Activated T-cell treated with anti-CD3 and anti-CD28 coated beads for 48 hours (primary cell): Measurements from ENCODE around the gene TMEM45A.
"Not testable (repeated sequence)": the region's sequence is repeated elsewhere in the genome, so short reads cannot be mapped to it uniquely, and the experiment has no call there.

Experiments
- DNase-seq: peaks from one replicate; pipeline ENCODE4 v3.0.0-alpha.2; 2020; ENCODE audit warnings: low read depth

Gene TMEM45A

DNA sequence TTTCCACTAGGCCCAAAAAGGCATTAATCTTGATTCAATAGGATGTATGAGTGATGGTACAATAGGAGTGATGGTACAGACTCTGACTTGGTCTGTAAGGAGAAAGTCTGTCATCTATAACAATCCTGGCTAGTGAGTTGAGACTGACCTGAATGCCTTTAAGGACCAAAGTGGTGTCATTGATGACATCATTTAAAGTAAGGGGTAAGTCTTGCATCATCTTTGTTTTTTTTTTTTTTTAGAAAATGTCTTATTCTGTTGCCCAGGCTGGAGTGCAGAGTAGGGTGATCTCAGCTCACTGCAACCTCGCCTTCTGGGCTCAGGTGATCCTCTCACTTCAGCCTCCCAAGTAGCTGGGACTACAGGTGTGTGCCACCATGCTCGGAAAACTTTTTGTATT is 5.6 kb upstream of the TMEM45A start:
- no peak for DNase-seq

DNA sequence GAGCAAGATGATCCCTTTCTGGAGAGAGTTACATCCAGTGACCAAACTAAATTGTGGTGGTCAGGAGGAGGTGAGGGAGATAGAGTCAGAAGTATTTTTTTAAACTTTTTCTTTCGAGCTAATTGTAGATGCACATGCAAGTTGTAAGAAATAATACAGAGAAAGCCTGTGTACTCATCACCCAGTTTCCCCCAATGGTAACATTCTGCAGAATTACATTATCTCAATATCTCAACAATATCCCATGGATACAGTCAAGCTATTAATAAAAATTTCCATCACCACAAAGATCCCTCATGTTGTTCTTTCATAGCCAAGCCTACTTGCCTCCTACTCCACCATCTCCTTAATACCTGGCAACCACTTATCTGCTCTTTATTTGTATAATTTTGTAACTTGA is 3.3 kb upstream of the TMEM45A start:
- no peak for DNase-seq

DNA sequence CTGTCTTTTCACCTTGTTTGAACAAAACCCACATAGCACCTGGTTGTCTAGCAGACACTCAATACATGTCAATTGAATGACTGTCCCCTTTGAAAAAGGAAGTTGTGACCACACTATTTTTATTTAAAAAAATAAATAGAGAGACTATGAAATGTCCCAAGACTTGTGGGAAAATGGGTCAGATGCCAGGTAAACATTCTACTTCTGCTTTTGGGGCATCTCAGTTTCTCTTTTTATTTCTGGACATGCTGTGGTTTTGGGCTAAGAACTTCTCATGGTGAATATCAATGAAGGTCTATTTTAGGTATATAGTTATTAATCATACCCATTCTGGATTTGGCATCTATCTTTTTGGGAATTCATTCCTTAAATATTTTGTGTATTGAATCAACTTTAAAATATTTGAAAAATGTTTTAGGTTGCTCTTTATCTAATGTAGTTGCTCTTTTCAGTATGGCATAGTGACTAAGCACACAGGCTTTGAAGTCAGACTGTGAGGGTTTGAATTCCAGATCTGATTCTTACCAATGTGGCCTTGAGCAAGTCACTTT is 4.4 kb downstream of the TMEM45A start:
- DNase-seq, result no peak

DNA sequence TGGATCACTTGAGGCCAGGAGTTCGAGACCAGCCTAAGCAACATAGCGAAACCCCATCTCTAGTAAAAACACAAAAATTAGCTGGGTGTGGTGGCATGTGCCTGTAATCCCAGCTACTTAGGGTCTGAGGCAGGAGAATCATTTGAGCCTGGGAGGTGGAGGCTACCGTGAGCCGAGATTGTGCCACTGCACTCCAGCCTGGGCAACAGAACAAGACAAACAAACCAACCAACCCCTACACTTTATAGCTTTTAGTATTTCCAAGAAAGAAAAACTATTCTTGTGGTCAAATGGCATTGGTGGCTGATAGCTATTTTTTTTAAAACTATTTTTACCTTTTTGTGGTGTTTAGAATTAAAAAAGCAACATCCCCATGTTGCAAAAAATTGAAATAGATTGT is 7.2 kb downstream of the TMEM45A start:
- no peak for DNase-seq

DNA sequence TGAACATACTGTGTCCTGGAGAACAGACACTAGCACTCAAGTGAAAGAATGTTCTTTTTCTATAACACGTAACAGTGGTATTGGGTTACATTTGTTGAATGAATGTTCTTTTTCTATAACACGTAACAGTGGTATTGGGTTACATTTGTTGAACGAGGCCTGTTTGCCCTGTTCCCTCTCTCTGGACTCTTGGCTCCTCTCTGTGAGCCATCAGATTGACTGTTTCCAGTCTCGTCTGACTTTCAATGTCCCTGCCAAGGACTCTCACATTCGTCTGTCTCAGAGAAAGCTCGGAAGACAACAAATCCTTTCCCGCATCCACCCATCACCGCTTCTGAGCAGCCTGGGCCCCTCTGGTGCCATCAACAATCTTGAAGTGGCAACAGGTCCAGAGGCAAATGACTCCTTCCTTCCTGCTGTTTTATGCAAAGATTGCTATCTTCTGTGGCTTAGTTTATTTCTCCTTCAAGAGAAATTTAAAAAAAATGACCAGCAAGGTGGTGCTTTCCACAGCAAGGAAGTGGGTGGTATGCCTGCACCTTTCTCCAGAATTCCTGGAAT is 8.0 kb downstream of the TMEM45A start:
- DNase-seq, result no peak

DNA sequence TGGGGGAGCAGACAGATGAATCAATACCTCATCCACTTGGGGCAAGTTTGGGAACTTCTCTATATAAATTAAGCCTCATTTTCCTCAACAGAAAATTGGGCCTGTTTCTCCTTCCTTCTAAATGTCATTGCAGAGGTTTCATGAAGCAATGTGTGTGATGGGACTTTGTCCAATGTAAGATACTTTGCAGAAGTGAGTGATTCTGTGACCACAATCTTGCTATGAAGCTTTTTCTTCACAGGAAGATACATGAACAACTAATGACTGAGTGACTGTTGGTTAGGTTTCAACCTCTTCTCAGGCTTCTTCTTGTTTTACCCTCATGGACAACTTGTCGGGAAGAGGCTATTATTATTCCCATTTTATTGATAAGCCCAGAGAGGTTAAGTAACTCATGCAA is 11.0 kb downstream of the TMEM45A start:
- DNase-seq, result no peak

DNA sequence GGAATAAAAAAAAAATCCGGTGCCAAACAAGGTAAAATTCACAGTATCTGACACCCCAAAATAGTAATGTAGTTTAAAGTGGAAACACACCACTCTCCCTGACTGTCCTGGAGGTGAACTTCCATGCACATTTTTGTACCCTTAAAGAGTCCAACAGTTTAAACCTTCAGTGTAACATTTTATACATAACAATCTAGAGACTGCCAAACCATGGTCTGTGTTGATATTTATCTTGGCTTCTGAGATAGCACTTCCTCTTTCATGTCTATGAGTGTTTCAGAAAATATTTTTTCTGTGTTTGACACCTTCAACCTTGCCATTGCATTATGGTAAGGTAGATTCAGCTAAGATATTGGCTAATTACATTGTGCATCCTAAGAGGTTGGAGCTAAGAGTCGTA is 13.9 kb downstream of the TMEM45A start:
- DNase-seq, result no peak

DNA sequence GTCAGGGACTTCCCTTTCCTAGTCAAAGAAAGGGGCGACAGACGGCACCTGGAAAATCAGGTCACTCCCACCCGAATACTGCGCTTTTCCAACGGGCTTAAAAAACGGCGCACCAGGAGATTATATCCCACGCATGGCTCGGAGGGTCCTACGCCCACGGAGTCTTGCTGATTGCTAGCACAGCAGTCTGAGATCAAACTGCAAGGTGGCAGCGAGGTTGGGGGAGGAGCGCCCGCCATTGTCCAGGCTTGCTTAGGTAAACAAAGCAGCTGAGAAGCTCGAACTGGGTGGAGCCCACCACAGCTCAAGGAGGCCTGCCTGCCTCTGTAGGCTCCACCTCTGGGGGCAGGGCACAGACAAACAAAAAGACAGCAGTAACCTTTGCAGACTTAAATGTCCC is 17.4 kb downstream of the TMEM45A start:
- DNase-seq, result not testable (repeated sequence)

DNA sequence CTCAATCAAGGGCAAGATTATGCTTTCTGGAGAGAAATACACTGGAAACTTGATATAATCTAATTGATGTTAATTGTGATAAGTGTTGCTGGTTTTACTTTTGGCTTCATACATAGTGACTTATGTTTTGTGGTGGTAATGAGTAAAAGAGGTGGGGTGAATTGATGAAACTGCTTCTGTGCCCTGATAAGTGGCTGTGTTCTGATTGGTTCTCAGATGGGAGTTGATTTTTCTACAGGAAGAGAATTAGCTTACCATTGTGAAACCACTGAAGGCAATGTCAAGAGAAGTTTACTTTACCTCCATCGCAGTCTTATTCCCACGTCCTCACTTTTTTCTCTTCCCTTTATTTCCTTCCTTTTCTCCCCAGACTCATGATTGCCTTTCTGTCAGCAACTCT is 23.8 kb downstream of the TMEM45A start:
- no peak for DNase-seq

DNA sequence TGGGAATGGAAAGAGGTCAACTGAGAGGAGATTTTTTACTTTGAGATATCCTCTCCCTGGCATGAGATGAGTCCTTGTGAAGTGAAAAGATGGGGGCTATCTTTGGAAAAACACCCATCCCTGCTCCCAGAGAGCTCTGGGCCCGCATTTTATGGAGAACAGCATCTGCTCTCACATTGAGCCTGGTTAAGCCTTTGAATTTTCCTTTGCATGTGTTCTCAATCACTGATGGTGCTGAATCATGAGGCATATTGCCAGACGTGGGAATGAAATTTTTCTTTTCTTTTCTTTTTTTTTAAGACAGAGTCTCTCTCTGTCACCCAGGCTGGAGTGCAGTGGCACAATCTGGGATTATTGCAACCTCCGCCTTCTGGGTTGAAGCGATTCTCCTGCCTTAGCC is 24.4 kb downstream of the TMEM45A start:
- no peak for DNase-seq

DNA sequence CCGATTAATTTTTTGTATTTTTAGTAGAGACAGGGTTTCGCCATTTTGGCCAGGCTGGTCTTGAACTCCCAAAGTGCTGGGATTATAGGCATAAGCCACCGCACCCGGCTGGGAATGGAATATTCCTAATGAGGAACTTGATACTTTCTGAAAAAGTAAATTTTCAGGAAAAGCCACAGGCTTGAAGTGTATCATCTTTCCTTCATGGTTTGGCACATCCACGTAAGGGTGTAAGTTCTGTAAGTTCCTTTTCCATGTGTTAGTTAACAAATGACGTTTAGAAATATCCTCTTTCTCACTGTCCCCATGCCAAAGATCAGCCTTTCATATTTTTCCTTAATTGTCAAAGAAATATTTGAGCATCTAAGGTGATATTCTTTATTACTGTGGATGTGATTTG is 24.9 kb downstream of the TMEM45A start:
- DNase-seq, result no peak

DNA sequence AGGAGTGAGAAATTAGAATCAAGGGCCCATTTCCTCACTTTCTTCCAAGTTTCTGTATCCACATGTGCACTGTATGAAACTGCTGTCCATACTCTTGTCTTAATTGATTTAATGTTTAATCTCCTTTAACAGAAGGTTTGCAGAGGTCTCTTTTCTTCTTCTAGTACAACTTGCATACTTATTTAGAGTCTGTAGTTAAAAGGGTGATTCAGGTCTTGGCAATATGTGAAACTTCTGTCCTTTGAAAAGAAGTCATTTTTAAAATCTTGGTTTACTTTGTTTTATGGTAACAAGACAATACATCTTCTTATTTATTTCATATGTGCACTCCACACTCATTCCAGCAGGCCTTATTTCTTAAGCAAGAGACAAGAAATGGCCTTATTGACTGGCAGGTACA is 25.8 kb downstream of the TMEM45A start:
- DNase-seq, result no peak

DNA sequence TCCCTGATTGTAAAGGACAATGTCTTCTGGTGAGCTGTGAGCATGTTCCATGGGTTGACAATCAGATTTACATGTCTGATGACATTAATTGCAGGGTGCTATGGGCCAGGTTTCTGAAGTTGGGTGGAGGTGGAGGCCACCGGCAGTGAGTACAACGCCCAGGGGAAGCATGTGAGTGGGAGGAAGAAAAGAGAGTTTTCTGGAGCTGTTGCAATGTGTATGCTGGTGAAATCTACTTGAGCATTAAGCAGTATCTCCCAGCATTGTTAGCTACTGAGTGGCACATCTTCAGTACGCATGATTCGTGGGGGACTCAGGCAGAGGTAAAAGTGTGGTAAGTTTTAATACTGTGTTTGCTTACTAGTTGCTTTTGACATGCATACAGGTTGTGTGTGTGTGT is 26.6 kb downstream of the TMEM45A start:
- no peak for DNase-seq

DNA sequence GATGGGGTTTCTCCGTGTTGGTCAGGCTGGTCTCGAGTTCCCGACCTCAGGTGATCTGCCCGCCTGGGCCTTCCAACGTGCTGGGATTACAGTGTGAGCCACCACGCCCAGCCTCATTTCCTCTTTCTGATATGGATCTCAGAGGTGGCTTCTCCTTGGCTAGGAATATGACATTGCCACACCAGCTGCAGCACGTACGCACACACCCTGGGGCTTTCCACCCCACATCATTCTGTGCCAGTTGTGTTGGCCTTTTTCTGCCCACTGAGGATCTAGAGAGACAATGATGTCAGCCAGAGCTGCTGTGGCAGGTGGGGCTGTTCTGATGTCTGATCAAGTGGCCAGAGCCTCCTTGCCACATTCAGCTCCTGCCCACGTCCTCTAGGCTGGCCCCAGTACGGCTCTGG is 29.0 kb downstream of the TMEM45A start:
- DNase-seq, result no peak

DNA sequence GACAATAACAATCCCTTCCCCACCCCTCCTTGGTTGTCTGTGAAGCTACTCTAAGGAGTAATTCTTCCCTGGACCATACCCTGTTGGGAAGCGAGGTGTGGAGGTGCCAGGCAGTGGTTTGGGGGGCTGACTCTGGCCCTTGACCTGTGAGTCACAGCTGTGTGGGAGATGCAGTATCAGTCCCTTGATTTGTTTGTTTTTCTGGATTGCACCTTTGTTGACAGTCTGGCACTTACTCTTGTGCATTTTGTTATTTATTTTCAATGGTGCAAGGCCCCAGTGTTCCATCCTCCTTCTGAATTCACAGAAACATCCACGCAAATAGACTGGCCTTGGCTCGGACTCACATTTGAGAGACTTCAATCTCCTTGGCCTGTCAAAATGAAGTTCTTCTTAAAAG is 29.7 kb downstream of the TMEM45A start:
- no peak for DNase-seq

DNA sequence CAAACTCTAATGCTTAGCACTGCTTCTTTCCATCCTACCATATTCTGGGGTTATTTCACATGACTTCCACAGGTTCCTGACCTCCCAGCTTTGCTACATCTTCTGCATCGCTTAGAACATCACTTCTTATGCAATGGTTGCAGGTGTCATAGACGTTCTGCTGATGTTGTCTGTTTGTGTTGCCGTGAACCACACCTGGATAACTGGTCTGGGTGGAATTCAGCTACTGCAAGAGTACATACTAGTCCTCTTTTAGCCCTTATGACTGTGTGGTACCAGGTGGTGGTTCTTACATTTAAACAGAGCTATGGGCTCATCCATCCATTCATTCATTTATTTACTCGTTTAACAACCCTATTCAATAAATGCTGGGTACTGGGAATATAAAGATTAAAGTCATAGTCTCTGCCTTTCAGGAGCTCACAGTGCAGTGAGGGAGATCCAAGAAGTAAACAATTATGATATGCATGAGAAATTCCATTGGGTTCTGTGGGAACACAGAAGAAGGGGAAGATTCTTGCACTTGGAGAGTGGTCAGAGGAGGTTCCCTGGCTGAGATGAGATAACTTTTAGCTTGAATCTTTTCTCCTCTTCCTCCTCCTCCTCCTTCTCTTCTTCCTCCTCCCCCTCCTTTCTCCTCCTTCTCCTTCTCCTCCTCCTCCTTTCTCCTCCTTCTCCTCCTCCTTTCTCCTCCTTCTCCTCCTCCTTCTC is 30.8 kb downstream of the TMEM45A start:
- no peak for DNase-seq

DNA sequence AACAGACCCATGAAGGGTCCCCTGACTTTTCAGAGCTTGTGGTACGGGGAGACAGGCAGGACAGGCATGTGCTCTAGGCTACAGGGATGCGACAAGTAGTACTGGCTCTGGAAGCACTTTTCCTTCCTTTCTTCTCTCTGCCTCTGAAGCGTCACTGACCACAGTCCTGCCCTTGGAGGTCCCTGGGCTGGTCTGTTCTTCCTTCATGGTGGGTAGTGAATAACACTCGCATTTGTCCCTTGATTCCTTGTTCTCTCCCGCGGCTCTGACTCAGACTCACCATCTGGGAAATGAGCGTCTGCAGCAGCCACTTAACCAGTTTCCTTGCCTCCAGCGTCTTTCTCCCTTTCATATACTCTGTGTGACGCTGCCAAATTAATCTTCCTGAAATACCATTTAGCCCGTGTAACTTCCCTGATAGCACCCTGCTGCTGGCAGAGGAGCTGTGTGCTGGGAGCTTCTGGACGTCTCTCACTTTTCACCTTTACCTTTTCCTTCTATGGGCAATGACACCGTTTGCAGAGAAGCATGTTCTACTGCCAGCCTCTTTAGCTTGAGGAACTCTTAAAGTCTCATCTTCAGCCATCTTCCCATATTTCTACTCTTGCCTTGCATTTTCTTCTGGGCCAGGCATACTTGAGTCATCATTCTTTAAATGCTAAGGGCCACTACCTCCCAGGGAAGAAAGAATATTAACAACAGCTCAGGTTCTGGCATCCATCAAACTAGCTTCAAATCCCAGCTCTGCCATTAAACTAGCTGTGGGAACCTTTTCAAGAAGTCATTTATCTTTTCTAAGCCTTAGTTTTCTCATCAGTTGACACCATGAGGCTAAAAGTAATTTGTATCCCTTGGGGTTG is 33.6 kb downstream of the TMEM45A start:
- DNase-seq, result no peak

DNA sequence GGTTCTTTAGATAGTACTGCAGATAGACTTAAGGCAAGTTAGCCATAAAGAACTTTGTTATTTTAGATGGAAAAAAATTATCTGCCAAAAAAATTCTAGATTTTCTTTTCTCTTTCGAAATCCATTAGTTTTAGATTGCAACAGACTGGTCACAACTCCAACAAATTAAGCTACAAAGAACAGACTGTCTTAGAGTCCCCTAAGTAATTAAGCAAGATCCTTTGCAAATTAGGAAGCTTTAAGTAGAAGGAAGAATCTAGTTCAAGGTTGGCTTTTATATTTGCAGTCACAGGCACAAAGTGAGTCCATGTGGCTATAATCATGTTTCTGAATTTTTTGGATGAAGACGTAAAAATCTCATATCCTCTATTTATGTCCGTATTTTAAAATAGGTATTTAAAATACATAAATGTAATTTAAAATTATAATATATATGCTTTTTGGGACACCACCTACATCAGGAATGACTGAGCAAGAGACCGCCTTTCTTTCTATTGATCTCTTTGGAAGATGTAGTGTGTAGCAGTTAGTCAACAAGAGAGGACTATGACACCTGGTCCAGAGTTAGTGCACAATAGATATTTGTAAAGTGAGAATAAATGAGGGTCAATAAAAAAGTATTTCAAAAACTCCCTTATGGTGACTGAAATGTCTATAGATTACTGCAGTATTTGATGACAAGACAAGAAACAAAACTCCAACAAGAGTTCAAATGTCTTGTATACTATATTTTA is 34.4 kb downstream of the TMEM45A start:
- no peak for DNase-seq

DNA sequence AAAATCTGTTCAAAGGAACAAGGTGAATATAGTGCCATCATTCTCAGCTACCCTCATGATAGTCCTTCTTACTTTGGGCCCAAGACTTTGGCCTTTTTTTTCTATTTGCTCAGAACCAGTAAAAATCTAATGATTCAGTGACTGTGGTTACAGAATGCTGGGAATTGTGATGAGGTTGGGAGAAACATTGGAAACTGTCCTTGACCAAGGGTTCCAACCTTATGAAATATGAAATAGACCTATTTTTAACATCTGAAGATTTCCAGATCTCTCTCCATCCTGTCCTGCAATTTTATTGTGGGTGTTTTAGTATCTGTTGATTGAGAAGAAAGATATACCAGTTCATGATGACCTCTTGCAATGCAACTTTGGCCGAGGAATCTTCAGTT is 34.9 kb downstream of the TMEM45A start:
- DNase-seq, result no peak

DNA sequence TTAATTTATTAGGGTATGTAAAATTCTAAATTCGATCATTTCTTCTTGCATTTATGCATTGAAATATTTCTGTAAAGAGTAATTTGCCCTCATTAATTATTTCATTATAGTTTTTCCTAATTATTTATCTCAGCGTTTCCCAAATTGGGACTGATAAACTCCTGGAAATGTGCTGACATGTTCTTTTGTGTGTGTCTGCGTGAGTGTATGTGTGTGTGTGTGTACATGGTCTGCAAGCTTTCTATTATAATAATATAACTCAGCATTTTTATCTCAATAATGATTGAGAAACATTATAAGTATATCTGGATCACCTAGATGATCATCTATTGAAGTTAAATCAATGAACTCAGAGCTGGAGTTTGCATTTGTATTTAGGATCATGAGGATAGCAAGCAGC is 38.7 kb downstream of the TMEM45A start:
- no peak for DNase-seq

DNA sequence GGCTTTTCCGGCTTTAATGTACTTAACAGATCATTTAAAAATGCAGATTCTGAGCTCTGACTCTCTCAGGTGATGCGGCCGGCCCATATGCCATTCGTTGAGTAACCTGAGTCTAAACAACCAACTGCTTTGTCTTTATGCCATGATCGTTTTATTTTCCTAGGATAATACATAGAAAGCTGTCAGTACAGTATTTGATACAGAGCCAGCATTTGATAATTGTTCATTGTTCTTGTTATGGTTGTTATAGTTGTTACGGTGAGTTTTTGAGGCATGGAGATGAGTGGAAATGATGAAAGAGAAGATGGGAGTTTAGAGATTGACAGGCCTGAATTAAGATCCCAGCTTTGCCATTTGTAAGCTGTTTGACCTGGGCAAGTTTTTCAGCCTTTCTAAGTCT is 40.0 kb downstream of the TMEM45A start:
- DNase-seq, result no peak

DNA sequence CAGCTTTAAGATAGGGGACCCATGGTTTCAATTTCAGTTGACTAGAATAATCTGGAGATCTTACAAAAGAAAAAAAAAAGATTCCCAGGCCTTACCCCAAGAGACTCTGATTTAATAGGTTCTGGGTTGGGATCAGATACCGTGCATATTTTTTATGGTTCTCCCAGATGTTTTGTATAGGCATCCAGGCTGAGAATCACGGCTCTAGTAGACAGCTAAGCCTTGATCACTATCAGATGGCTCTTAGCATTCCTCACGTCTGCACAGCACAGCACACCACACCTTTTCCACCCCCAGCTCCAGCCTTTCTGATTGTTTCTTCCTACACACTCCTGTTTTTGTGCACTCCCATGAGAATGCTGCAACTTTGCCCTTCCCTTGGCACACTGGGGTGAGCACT is 40.8 kb downstream of the TMEM45A start:
- DNase-seq, result no peak

DNA sequence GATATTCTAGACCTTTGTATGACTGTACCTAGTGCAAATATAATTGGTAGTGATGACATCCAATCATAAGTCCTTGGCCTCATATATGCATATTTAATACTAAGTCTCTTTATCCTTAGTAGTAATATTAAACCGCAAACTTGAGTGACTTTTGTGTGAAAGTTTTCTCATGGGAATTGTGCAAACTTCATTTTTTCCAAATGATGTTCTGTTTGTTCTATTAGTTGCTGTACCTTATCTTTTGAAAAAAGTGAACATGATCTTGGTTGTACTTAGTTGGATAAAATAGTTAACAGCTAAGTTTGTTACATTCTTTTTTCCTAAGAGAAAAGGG is 43.2 kb downstream of the TMEM45A start:
- no peak for DNase-seq
